GM19035 (cell line): Measurements from ENCODE around the gene HK1.
"Not testable (repeated sequence)": the region's sequence is repeated elsewhere in the genome, so short reads cannot be mapped to it uniquely, and the experiment has no call there.

Experiments
- ATAC-seq: cut with Tn5 transposase; IDR thresholded peaks from one replicate; pipeline ENCODE4 v1.9.1; 2021; ENCODE audit not compliant: unreplicated experiment

The HK1 gene

DNA sequence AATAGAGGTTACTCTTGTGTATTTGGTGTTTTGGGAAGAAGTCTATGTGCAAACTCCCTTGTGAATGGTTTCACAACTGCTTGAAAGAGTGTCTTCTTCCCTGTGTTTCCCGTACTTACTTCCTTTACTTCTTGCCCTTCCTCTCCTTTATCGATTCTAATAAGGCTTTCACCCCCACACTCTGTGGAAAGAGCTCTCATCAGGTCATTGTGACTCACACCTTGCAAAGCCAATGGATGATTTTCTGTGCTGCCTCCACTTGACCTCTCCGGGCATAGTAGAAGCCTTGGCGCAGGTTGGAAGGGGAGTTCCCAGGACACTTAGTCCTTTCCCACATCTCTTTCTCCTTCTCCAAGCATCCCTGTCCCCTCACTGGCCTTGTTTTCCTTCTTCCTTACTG lies 166.7 kb downstream of the HK1 start:
- ATAC-seq: no peak

GRCh38 chr10:69446229-69446628 lies 167.9 kb downstream of the HK1 start:
- ATAC-seq: no peak

DNA sequence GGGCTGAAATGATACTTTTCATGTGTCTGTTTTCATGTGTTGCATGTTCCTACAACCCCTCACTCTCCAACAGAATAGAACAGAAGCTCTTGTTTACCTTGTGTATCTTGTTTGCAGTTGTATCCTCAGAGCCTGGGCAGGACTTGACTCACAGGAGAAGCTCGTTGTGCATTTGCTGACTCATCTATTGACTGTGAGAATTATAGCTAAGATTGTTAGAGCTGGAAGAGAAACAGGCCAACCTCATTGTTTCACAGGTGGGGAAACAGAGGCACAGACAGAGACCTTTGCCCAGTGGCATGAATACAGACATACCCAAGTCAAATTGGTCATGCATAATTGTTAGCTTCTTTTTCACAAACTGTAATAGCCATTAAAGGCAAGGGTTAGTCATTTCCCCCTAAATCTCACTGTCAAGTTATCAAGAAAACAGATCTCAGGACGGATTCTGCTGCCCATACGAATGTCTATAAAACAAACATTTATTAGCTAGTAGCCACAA lies 168.4 kb downstream of the HK1 start:
- no peak for ATAC-seq

GRCh38 chr10:69449841-69450240 lies 171.5 kb downstream of the HK1 start:
- ATAC-seq: no peak

DNA sequence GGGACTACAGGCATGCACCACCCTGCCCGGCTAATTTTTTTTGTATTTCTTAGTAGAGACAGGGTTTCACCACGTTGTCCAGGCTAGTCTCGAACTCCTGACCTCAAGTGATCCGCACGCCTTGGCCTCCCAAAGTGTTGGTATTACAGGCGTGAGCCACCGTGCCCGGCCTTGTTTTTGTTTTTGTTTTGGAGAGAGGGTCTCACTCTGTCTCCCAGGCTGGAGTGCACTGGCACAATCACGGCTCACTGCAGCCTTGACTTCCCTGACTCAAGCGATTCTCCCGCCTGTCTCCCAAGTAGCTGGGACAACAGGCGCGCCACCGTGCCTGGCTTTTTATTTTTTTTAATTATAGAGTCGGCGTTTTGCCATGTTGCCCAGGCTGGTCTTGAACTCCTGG lies 172.1 kb downstream of the HK1 start:
- ATAC-seq: not testable (repeated sequence)

- peak; percentile 92 for ATAC-seq
Measured at GRCh38 chr10:69451209-69451783, 173.0 kb downstream of the HK1 start, which contains the start of gene TSPAN15. Gene TSPAN15 (plus strand): TSS chr10:69451465. CDS start chr10:69451595, 130 bp downstream.
